HEK293T (cell line): Measurements from ENCODE around the gene NLRP1.

ENCODE experiments used
- ARNT ChIP-seq: fragments of 450-650 bp; IDR thresholded peaks from 2 replicates; pipeline ENCODE4 v1.6.1; 2017; ENCODE audit warnings: mild to moderate bottlenecking
- BHLHE40 ChIP-seq: fragments of 450-650 bp; IDR thresholded peaks from 2 replicates; pipeline ENCODE4 v1.6.1; 2016; ENCODE audit warnings: mild to moderate bottlenecking, moderate library complexity, borderline replicate concordance
- CTBP1 ChIP-seq: fragments of 450-650 bp; IDR thresholded peaks from 2 replicates; pipeline ENCODE4 v1.6.1; 2016; ENCODE audit warnings: borderline replicate concordance
- ELF4 ChIP-seq: fragments of 450-650 bp; IDR thresholded peaks from 2 replicates; pipeline ENCODE4 v1.6.1; 2017; ENCODE audit warnings: antibody characterized with exemption
- FOXA1 ChIP-seq: fragments of 450-650 bp; IDR thresholded peaks from 2 replicates; pipeline ENCODE4 v1.6.1; 2016; ENCODE audit warnings: mild to moderate bottlenecking
- FOXM1 ChIP-seq: fragments of 450-650 bp; IDR thresholded peaks from 2 replicates; pipeline ENCODE4 v1.6.1; 2017; ENCODE audit warnings: mild to moderate bottlenecking, borderline replicate concordance
- HDGF ChIP-seq: fragments of 450-650 bp; IDR thresholded peaks from 2 replicates; pipeline ENCODE4 v1.6.1; 2017; ENCODE audit warnings: antibody characterized with exemption, borderline replicate concordance
- NFRKB ChIP-seq: fragments of 450-650 bp; IDR thresholded peaks from 2 replicates; pipeline ENCODE4 v1.6.1; 2016; ENCODE audit warnings: mild to moderate bottlenecking, moderate library complexity
- PKNOX1 ChIP-seq: fragments of 450-650 bp; IDR thresholded peaks from 2 replicates; pipeline ENCODE4 v1.6.1; 2016
- SP1 ChIP-seq: fragments of 450-650 bp; IDR thresholded peaks from 2 replicates; pipeline ENCODE4 v1.6.1; 2017
- SUZ12 ChIP-seq: fragments of 450-650 bp; IDR thresholded peaks from 2 replicates; pipeline ENCODE4 v1.6.1; 2016; ENCODE audit warnings: mild to moderate bottlenecking

GRCh38 chr17:5619088-5619740, 34.9 kb upstream of the NLRP1 start:
- TF ChIP-seq NFRKB (no peak), SP1 (no peak), SUZ12 (no peak), HDGF (no peak), ELF4 (no peak), PKNOX1 (no peak), ARNT (no peak), FOXA1 (no peak), BHLHE40 (no peak), FOXM1 (no peak), CTBP1 (no peak)
